ENCODE measurements around the gene LRRC73. TPM values are rescaled to one million over a fixed set of nuclear protein-coding genes. Genes with fewer than 3 reads are reported as not detected.
A peak's percentile ranks its signal among the peaks of the same experiment; 100 is the strongest.

LRRC73 gene
- total and polyA plus RNA-seq, 9 of the 15 experiments (the other 6 are each of a cell fraction or from before 2014, with no cell fraction given) = 0.07 to 0.55 (median 0.16) TPM; not detected in 3

GRCh38 chr6:43477235-43478007, 32.7 kb downstream of the LRRC73 start, which contains the start of gene TJAP1 (continued):
- TF ChIP-seq ESRRA (IDR thresholded peaks at IDR 0.05; ENCODE audit: borderline replicate concordance, low read depth) = peak; percentile 13; the same call in 1 of the 2 replicates
- no peak for TF ChIP-seq ELK1 (CRISPR knock-in tag; IDR thresholded peaks at IDR 0.05)
- peak; percentile 46 for TF ChIP-seq DACH1 (IDR thresholded peaks at IDR 0.05; ENCODE audit: partially characterized antibody)
- TF ChIP-seq SAP30 (IDR thresholded peaks at IDR 0.05; ENCODE audit: borderline replicate concordance, insufficient read depth, low read depth, low read length, poor library complexity, severe bottlenecking) = peak; percentile 49
- no peak for TF ChIP-seq CEBPZ (IDR thresholded peaks at IDR 0.05; ENCODE audit: borderline replicate concordance, low read depth, low read length)
- TF ChIP-seq NRF1 (conservative IDR thresholded peaks at IDR 0.05 in 1 of 2, IDR thresholded peaks at IDR 0.05 in 1 of 2) = peak; percentile 51 to 58; a peak in 3 of 4 replicates
- no peak for TF ChIP-seq IRF9 (tag; IDR thresholded peaks at IDR 0.05)
- peak; percentile 58 to 88; a peak in 2 of 4 replicates for TF ChIP-seq SIN3A (IDR thresholded peaks at IDR 0.05; ENCODE audit: borderline replicate concordance in 2 of 2, control insufficient read depth in 1 of 2, low read depth in 2 of 2, low read length in 2 of 2)
- no peak for TF ChIP-seq STAT5A (IDR thresholded peaks at IDR 0.05; ENCODE audit: borderline replicate concordance, low read length)
- TF ChIP-seq POLR2H (tag; IDR thresholded peaks at IDR 0.05; ENCODE audit: low read depth) = peak; percentile 81; the same call in 1 of the 2 replicates
- no peak for TF ChIP-seq SAFB2 (IDR thresholded peaks at IDR 0.05; ENCODE audit: borderline replicate concordance, low read depth, low read length, severe bottlenecking)
- no peak for TF ChIP-seq TCF7 (IDR thresholded peaks at IDR 0.05; ENCODE audit: borderline replicate concordance)
- TF ChIP-seq E4F1 (CRISPR knock-in tag; IDR thresholded peaks at IDR 0.05; ENCODE audit: borderline replicate concordance) = no peak
- no peak for TF ChIP-seq TEAD2 (tag; IDR thresholded peaks at IDR 0.05)
- no peak; the same call in 1 of the 2 replicates for TF ChIP-seq E2F1 (CRISPR knock-in tag; IDR thresholded peaks at IDR 0.05)
- TF ChIP-seq ZNF3 (CRISPR knock-in tag; IDR thresholded peaks at IDR 0.05) = no peak

Measured in K562 (cell line).